ENCODE results near the gene FNTB.

The FNTB gene

GRCh38 chr14:65075628-65076325 is 89.1 kb downstream of the FNTB start:
- no peak for TF ChIP-seq NFIC (IDR thresholded peaks at IDR 0.05)
- TF ChIP-seq EP300 (IDR thresholded peaks at IDR 0.05; ENCODE audit: borderline replicate concordance) = no peak

GRCh38 chr14:65077318-65077717 is 90.6 kb downstream of the FNTB start:
- TF ChIP-seq USF1 (IDR thresholded peaks at IDR 0.05) = no peak
- TF ChIP-seq RAD21 (IDR thresholded peaks at IDR 0.05; ENCODE audit: low read depth) = no peak
- no peak for TF ChIP-seq REST (IDR thresholded peaks at IDR 0.05; ENCODE audit: low read depth)
- TF ChIP-seq TCF12 (IDR thresholded peaks at IDR 0.05; ENCODE audit: low read depth) = no peak
- TF ChIP-seq CEBPB (IDR thresholded peaks at IDR 0.05) = no peak
- no peak for TF ChIP-seq EP300 (IDR thresholded peaks at IDR 0.05; ENCODE audit: borderline replicate concordance)
- no peak for TF ChIP-seq FOXM1 (IDR thresholded peaks at IDR 0.05; ENCODE audit: borderline replicate concordance, low read depth)
- no peak for TF ChIP-seq TAF1 (IDR thresholded peaks at IDR 0.05; ENCODE audit: low read depth)
- no peak for TF ChIP-seq YY1 (IDR thresholded peaks at IDR 0.05; ENCODE audit: low read depth)
- no peak for TF ChIP-seq MAX (IDR thresholded peaks at IDR 0.05)
- no peak for TF ChIP-seq NFIC (IDR thresholded peaks at IDR 0.05)
- no peak for TF ChIP-seq TEAD4 (IDR thresholded peaks at IDR 0.05)
- TF ChIP-seq ZBTB7A (IDR thresholded peaks at IDR 0.05; ENCODE audit: low read depth) = no peak
- no peak for TF ChIP-seq EGR1 (IDR thresholded peaks at IDR 0.05)
- TF ChIP-seq CREB1 (IDR thresholded peaks at IDR 0.05; ENCODE audit: low read depth) = no peak

- no peak for TF ChIP-seq TEAD4 (IDR thresholded peaks at IDR 0.05)
- no peak for TF ChIP-seq USF1 (IDR thresholded peaks at IDR 0.05)
Measured at GRCh38 chr14:65079201-65079600, 92.5 kb downstream of the FNTB start.

GRCh38 chr14:65079768-65080167 is 93.1 kb downstream of the FNTB start:
- TF ChIP-seq MAX (IDR thresholded peaks at IDR 0.05) (no peak), FOXM1 (IDR thresholded peaks at IDR 0.05; ENCODE audit: borderline replicate concordance, low read depth) (no peak), EP300 (IDR thresholded peaks at IDR 0.05; ENCODE audit: borderline replicate concordance) (no peak), CEBPB (IDR thresholded peaks at IDR 0.05) (no peak)

- no peak for TF ChIP-seq TEAD4 (IDR thresholded peaks at IDR 0.05)
- no peak for TF ChIP-seq TAF1 (IDR thresholded peaks at IDR 0.05; ENCODE audit: low read depth)
- no peak for TF ChIP-seq FOXM1 (IDR thresholded peaks at IDR 0.05; ENCODE audit: borderline replicate concordance, low read depth)
- no peak for TF ChIP-seq YY1 (IDR thresholded peaks at IDR 0.05; ENCODE audit: low read depth)
- no peak for TF ChIP-seq NFIC (IDR thresholded peaks at IDR 0.05)
- no peak for TF ChIP-seq EP300 (IDR thresholded peaks at IDR 0.05; ENCODE audit: borderline replicate concordance)
- TF ChIP-seq RAD21 (IDR thresholded peaks at IDR 0.05; ENCODE audit: low read depth) = no peak
- no peak for TF ChIP-seq TCF12 (IDR thresholded peaks at IDR 0.05; ENCODE audit: low read depth)
- TF ChIP-seq MAX (IDR thresholded peaks at IDR 0.05) = no peak
- TF ChIP-seq EGR1 (IDR thresholded peaks at IDR 0.05) = no peak
- no peak for TF ChIP-seq ZBTB7A (IDR thresholded peaks at IDR 0.05; ENCODE audit: low read depth)
- no peak for TF ChIP-seq CREB1 (IDR thresholded peaks at IDR 0.05; ENCODE audit: low read depth)
- TF ChIP-seq REST (IDR thresholded peaks at IDR 0.05; ENCODE audit: low read depth) = no peak
- no peak for TF ChIP-seq USF1 (IDR thresholded peaks at IDR 0.05)
Measured at GRCh38 chr14:65080960-65081747, 94.5 kb downstream of the FNTB start.
